Peyer's patch (tissue), 4 donors: ENCODE measurements around the gene MYO1D. TPM values are rescaled to one million over a fixed set of nuclear protein-coding genes. Genes with fewer than 3 reads are reported as not detected.

Experiments used
- DNase-seq, 3 donors: peaks; one replicate each; pipeline ENCODE4 v3.0.0-alpha.2; 2017 to 2019
- H3K27ac ChIP-seq, 4 donors: fragments of 200-600 bp; sonication (generic); one replicate each; pipeline ENCODE4 v1.5.1; 2016 to 2019
- H3K27me3 ChIP-seq, 2 donors: fragments of 200-600 bp; sonication (generic); one replicate each; pipeline ENCODE4 v1.5.1; 2019
- H3K36me3 ChIP-seq, 3 donors: fragments of 200-600 bp; sonication (generic); one replicate each; pipeline ENCODE4 v1.5.1; 2016 to 2019
- H3K4me1 ChIP-seq, 4 donors: fragments of 200-600 bp; sonication (generic); one replicate each; pipeline ENCODE4 v1.5.1; 2016 to 2019
- H3K4me3 ChIP-seq, 4 donors: fragments of 200-600 bp; sonication (generic); 1 replicate in 3 of 4; 2 replicates in 1 of 4; pipeline ENCODE4 v1.5.1; 2016 to 2019; ENCODE audit warnings: mild to moderate bottlenecking in 1 of 4
- H3K9me3 ChIP-seq, 4 donors: fragments of 200-600 bp; sonication (generic); one replicate each; pipeline ENCODE4 v1.5.1; 2016 to 2019; ENCODE audit warnings: mild to moderate bottlenecking in 1 of 4
- CTCF ChIP-seq, 6 experiments: fragments of 450-650 bp in 4 of 6; fragments of 200-600 bp in 2 of 6; sonication (generic) in 1 of 6; IDR thresholded peaks; one replicate each; pipeline ENCODE4 v1.5.1; 2017 to 2019; ENCODE audit warnings: antibody characterized with exemption in 6 of 6, mild to moderate bottlenecking in 3 of 6, moderate library complexity in 1 of 6
- POLR2A ChIP-seq, 2 donors: fragments of 450-650 bp; IDR thresholded peaks; one replicate each; pipeline ENCODE4 v1.5.1; 2017; ENCODE audit warnings: antibody characterized with exemption in 2 of 2, mild to moderate bottlenecking in 2 of 2, moderate library complexity in 2 of 2
- total RNA-seq, 4 donors: library from RNA; depleted of rRNA; stranded (reverse); fragments of >200 nt; gene quantifications; one replicate each; pipeline ENCODE4 v1.1.0, GENCODE V29; 2016

MYO1D gene
- total RNA-seq, 4 donors from 2014 or later: 148 to 340 (median 328) TPM

DNA sequence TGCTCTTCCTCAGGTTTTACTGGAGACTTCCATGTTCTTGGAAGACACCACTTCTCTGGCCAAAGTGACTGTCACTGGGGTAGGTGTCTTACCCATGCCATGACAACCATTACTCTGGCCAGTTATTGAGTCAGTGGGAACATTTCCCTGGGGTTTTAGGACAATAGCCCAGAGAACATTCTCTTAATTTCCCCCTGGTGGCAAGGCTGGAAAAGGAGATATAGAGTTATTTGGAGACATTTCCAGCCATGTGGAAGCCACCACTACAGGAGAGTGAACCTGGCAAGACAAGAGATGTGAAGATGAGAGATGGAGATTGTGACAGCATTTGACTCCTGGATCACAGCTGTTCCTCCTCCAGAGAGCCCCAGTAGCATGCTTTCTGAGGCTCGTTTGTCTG lies 283.9 kb downstream of the MYO1D start:
- H3K27me3 ChIP-seq: no peaks in the 10 kb centered on the region
- TF ChIP-seq CTCF (IDR thresholded peaks at IDR 0.05) (no peak), POLR2A (IDR thresholded peaks at IDR 0.05) (no peak)
- DNase-seq: no peak

GRCh38 chr17:32591405-32591804 lies 285.5 kb downstream of the MYO1D start:
- Histone ChIP-seq H3K4me3 (no peak overlapping the region), H3K36me3 (peaks cover 0 to 4% (median 0%) of the 10 kb centered on the region in 3 donors), H3K27me3 (no peaks in the 10 kb centered on the region), H3K9me3 (no peaks in the 10 kb centered on the region), H3K27ac (no peak overlapping the region), H3K4me1 (no peaks in the 10 kb centered on the region)
- DNase-seq: no peak
- TF ChIP-seq POLR2A (IDR thresholded peaks at IDR 0.05): no peak
- TF ChIP-seq CTCF (IDR thresholded peaks at IDR 0.05): no peak

More for the DNA sequence above, 283.9 kb downstream of the MYO1D start:
- Histone ChIP-seq H3K9me3 (no peaks in the 10 kb centered on the region), H3K27ac (no peak overlapping the region), H3K36me3 (peaks cover 0 to 4% (median 0%) of the 10 kb centered on the region in 3 donors), H3K4me1 (no peaks in the 10 kb centered on the region), H3K4me3 (no peak overlapping the region)

DNA sequence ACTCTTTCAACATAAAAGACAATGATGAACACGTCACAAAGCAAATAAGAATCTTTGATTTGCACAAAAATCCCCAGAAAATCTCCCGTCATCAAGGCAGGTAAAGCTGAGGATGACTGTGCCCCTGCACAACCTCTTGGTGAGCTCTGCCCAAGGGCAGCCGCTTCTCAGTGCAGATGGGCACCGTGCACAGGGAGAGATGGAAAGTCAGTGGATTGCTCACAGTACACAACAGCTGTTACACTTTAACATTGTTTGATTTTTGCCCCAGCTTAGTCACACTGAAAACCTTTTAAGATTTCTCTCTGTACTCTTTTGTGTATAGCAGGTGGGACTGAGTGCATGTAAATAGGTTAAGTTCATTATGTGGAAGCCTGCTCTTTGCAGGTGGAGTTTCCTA lies 285.9 kb downstream of the MYO1D start:
- peaks cover 0 to 4% (median 0%) of the 10 kb centered on the region in 3 donors for H3K36me3 ChIP-seq
- no peak overlapping the region for H3K4me3 ChIP-seq
- TF ChIP-seq CTCF (IDR thresholded peaks at IDR 0.05): no peak
- TF ChIP-seq POLR2A (IDR thresholded peaks at IDR 0.05): no peak
- no peak for DNase-seq
- H3K4me1 ChIP-seq: no peaks in the 10 kb centered on the region
- no peaks in the 10 kb centered on the region for H3K27me3 ChIP-seq
- no peak overlapping the region for H3K27ac ChIP-seq
- H3K9me3 ChIP-seq: no peaks in the 10 kb centered on the region

- H3K36me3 ChIP-seq: peaks cover 0 to 4% (median 0%) of the 10 kb centered on the region in 3 donors
- H3K27ac ChIP-seq: no peak overlapping the region
- H3K4me1 ChIP-seq: no peaks in the 10 kb centered on the region
- no peak for DNase-seq
- no peaks in the 10 kb centered on the region for H3K27me3 ChIP-seq
- H3K4me3 ChIP-seq: no peak overlapping the region
- no peak for TF ChIP-seq CTCF (IDR thresholded peaks at IDR 0.05)
- H3K9me3 ChIP-seq: no peaks in the 10 kb centered on the region
These were observed 287.9 kb downstream of the MYO1D start for GRCh38 chr17:32588982-32589381.

DNA sequence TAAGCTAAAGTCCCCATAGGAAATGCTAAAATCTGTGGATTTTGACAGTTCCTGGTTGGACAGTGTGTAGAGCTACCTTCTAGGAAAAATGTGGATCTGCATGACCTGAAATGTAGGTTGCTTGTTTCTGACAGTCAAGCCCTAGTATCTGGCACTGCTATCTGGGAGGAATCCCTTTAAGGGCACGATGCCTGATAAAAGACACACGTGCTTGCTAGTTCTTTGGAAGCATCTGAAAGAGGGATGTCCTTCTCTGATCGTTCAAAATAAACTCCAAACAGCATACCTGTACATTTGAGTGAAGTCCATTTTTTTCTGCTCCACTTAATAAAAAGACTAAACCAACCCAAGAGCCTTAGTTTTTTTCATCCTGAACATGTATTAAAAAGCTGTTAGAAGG lies 288.8 kb downstream of the MYO1D start:
- TF ChIP-seq CTCF (IDR thresholded peaks at IDR 0.05) (no peak), POLR2A (IDR thresholded peaks at IDR 0.05) (no peak)
- Histone ChIP-seq H3K4me3 (no peak overlapping the region), H3K36me3 (peaks cover 0 to 2% (median 0%) of the 10 kb centered on the region in 3 donors), H3K4me1 (no peaks in the 10 kb centered on the region), H3K9me3 (peaks cover 0 to 1% (median 0%) of the 10 kb centered on the region in 4 donors), H3K27ac (no peak overlapping the region), H3K27me3 (no peaks in the 10 kb centered on the region)
- no peak for DNase-seq

DNA sequence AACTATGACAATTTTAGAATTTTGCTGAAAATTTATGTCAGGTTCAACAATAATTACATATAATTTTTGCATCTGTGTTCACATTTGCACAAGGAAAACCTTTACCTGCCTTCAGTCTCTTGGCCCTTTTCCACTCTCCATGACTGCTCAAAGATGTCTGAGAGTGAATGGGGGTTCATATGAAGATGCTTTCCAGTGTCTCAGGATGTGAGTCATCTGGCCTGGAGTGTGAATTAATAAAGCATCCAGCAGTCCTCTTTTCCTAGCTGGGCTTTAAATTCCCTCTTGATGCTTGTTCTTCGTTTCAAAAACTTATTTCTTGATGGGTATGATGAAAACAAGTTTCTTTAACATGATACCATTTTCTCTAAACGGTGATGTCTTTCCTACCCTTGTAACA lies 290.3 kb downstream of the MYO1D start:
- no peaks in the 10 kb centered on the region for H3K4me1 ChIP-seq
- no peak overlapping the region for H3K27ac ChIP-seq
- H3K9me3 ChIP-seq: peaks cover 0 to 7% (median 0%) of the 10 kb centered on the region in 4 donors
- DNase-seq: no peak
- H3K36me3 ChIP-seq: peaks cover 0 to 4% (median 0%) of the 10 kb centered on the region in 3 donors
- no peak for TF ChIP-seq CTCF (IDR thresholded peaks at IDR 0.05)
- no peak for TF ChIP-seq POLR2A (IDR thresholded peaks at IDR 0.05)
- no peak overlapping the region for H3K4me3 ChIP-seq
- no peaks in the 10 kb centered on the region for H3K27me3 ChIP-seq
